GM23338 (cell line): ENCODE data around the gene TRDN. TPM values are rescaled to one million over a fixed set of nuclear protein-coding genes. Genes with fewer than 3 reads are reported as not detected.

ENCODE experiments used
- ATAC-seq: fragments of 200-7000 bp; cut with Tn5 transposase; 3 replicates; pipeline ENCODE4 v1.9.1; 2020
- DNase-seq: peaks from one replicate; pipeline ENCODE4 v3.0.0-alpha.2; 2015; ENCODE audit warnings: low spot score
- H2AFZ ChIP-seq: fragments of 200-600 bp; sonication (generic); 2 replicates; pipeline ENCODE4 v1.8.0; 2016; ENCODE audit warnings: antibody characterized with exemption, mild to moderate bottlenecking, moderate library complexity
- H3F3A ChIP-seq: fragments of 200-600 bp; sonication (generic); replicated peaks from 2 replicates; pipeline ENCODE4 v1.8.0; 2017; ENCODE audit warnings: antibody characterized with exemption, mixed run types, low read depth
- H3K27ac ChIP-seq: fragments of 200-600 bp; sonication (generic); 2 replicates; pipeline ENCODE4 v1.6.1; 2016; ENCODE audit warnings: low read depth
- H3K27me3 ChIP-seq: fragments of 200-600 bp; sonication (generic); 2 replicates; pipeline ENCODE4 v1.8.0; 2016; ENCODE audit warnings: mild to moderate bottlenecking, mixed run types, moderate library complexity; ENCODE audit not compliant: insufficient read depth
- H3K36me3 ChIP-seq: fragments of 200-600 bp; sonication (generic); 2 replicates; pipeline ENCODE4 v1.8.0; 2016; ENCODE audit warnings: mild to moderate bottlenecking; ENCODE audit not compliant: insufficient read depth
- H3K4me1 ChIP-seq: fragments of 200-600 bp; sonication (generic); 2 replicates; pipeline ENCODE4 v1.8.0; 2016; ENCODE audit warnings: mild to moderate bottlenecking, moderate library complexity; ENCODE audit not compliant: insufficient read depth
- H3K4me2 ChIP-seq: fragments of 200-600 bp; sonication (generic); 2 replicates; pipeline ENCODE4 v1.7.1; 2017; ENCODE audit warnings: mixed run types
- H3K4me3 ChIP-seq: fragments of 200-600 bp; sonication (generic); 2 replicates; pipeline ENCODE4 v1.6.1; 2016; ENCODE audit warnings: mixed run types
- H3K79me2 ChIP-seq: fragments of 200-600 bp; sonication (generic); replicated peaks from 2 replicates; pipeline ENCODE4 v1.8.0; 2017; ENCODE audit warnings: mild to moderate bottlenecking; ENCODE audit not compliant: insufficient read depth
- H3K9me2 ChIP-seq: fragments of 200-600 bp; sonication (generic); 2 replicates; pipeline ENCODE4 v1.8.0; 2017; ENCODE audit not compliant: insufficient read depth
- H4K20me1 ChIP-seq: fragments of 200-600 bp; sonication (generic); replicated peaks from 2 replicates; pipeline ENCODE4 v1.8.0; 2017; ENCODE audit warnings: mild to moderate bottlenecking; ENCODE audit not compliant: insufficient read depth
- H3K27ac Mint-ChIP-seq: 2 replicates; pipeline ENCODE4 v1.8.0; 2020; ENCODE audit warnings: inconsistent platforms, mild to moderate bottlenecking, moderate library complexity, mixed read lengths
- H3K27me3 Mint-ChIP-seq: 3 replicates; pipeline ENCODE4 v1.8.0; 2022; ENCODE audit warnings: low read depth, mild to moderate bottlenecking, moderate library complexity, mixed read lengths, inconsistent platforms; ENCODE audit not compliant: insufficient read depth, poor library complexity
- H3K36me3 Mint-ChIP-seq: 3 replicates; pipeline ENCODE4 v1.8.0; 2021; ENCODE audit warnings: low read depth, mild to moderate bottlenecking, inconsistent platforms, moderate library complexity, mixed read lengths
- H3K4me1 Mint-ChIP-seq: 3 replicates; pipeline ENCODE4 v1.8.0; 2020; ENCODE audit warnings: mild to moderate bottlenecking, inconsistent platforms, mixed read lengths
- H3K4me3 Mint-ChIP-seq: 3 replicates; pipeline ENCODE4 v1.8.0; 2021; ENCODE audit warnings: moderate library complexity, mild to moderate bottlenecking, inconsistent platforms, mixed read lengths
- H3K9me3 Mint-ChIP-seq: 3 replicates; pipeline ENCODE4 v1.8.0; 2020; ENCODE audit warnings: moderate library complexity, mild to moderate bottlenecking, inconsistent platforms, mixed read lengths
- CREB1 ChIP-seq: fragments of 250-450 bp; sonication (Bioruptor Pico); IDR thresholded peaks from 2 replicates; pipeline ENCODE4 v1.5.0; 2020; ENCODE audit warnings: low read depth, mild to moderate bottlenecking, moderate library complexity
- CTCF ChIP-seq, 2 experiments: fragments of 200-600 bp in 1 of 2; sonication (generic) in 1 of 2; conservative IDR thresholded peaks; 2 replicates each; pipeline versions ENCODE4 v1.5.1 to v1.6.1; 2016 to 2017; ENCODE audit warnings: antibody characterized with exemption in 2 of 2, low read depth in 2 of 2, mild to moderate bottlenecking in 2 of 2, moderate library complexity in 1 of 2
- ETS1 ChIP-seq: IDR thresholded peaks from 2 replicates; pipeline ENCODE4 v1.6.1; 2016; ENCODE audit warnings: antibody characterized with exemption
- EZH2phosphoT487 ChIP-seq: fragments of 200-600 bp; sonication (generic); IDR thresholded peaks from one replicate; pipeline ENCODE4 v1.8.1; 2018; ENCODE audit warnings: antibody characterized with exemption; ENCODE audit not compliant: unreplicated experiment
- JUNB ChIP-seq: IDR thresholded peaks from one replicate; pipeline ENCODE4 v1.6.1; 2016; ENCODE audit warnings: antibody characterized with exemption; ENCODE audit not compliant: unreplicated experiment
- NANOG ChIP-seq: IDR thresholded peaks from 2 replicates; pipeline ENCODE4 v1.6.1; 2016; ENCODE audit warnings: antibody characterized with exemption, borderline replicate concordance
- POLR2AphosphoS5 ChIP-seq: IDR thresholded peaks from 2 replicates; pipeline ENCODE4 v1.6.1; 2016; ENCODE audit warnings: antibody characterized with exemption, low read depth
- REST ChIP-seq: IDR thresholded peaks from one replicate; pipeline ENCODE4 v1.6.1; 2018; ENCODE audit warnings: antibody characterized with exemption; ENCODE audit not compliant: unreplicated experiment
- STAT1 ChIP-seq: IDR thresholded peaks from one replicate; pipeline ENCODE4 v1.6.1; 2016; ENCODE audit warnings: antibody characterized with exemption; ENCODE audit not compliant: unreplicated experiment
- ZNF114 ChIP-seq: fragments of 250-450 bp; sonication (Bioruptor Pico); IDR thresholded peaks from 2 replicates; pipeline ENCODE4 v1.5.0; 2020; ENCODE audit warnings: mild to moderate bottlenecking, moderate library complexity
- ZNF331 ChIP-seq: fragments of 250-450 bp; sonication (Bioruptor Pico); IDR thresholded peaks from 2 replicates; pipeline ENCODE4 v1.5.0; 2020; ENCODE audit warnings: low read depth, mild to moderate bottlenecking, moderate library complexity
- ZNF462 ChIP-seq: fragments of 250-450 bp; sonication (Bioruptor Pico); IDR thresholded peaks from 2 replicates; pipeline ENCODE4 v1.5.0; 2020; ENCODE audit warnings: mild to moderate bottlenecking, moderate library complexity
- polyA plus RNA-seq: library from polyadenylated mRNA; unstranded; fragments of >200 nt; fragmentation: Nextera tagmentation; extraction: Ambion mirVana; gene quantifications from 2 replicates; pipeline ENCODE4 v1.2.1, GENCODE V29; 2016
- total RNA-seq: library from RNA; depleted of rRNA; stranded (reverse); fragments of >200 nt; shearing (Covaris generic); gene quantifications from 2 replicates; pipeline ENCODE4 v1.2.3, GENCODE V29; 2014

TRDN gene
- total and polyA plus RNA-seq, 2 experiments from 2014 or later = 35.5 to 137 TPM

GRCh38 chr6:123570813-123571684, 65.7 kb downstream of the TRDN start (continued):
- TF ChIP-seq ZNF462 = no peak
- TF ChIP-seq ETS1 = no peak
- no peak for TF ChIP-seq POLR2AphosphoS5
- TF ChIP-seq STAT1 = no peak
- no peak for TF ChIP-seq JUNB
- no peak for TF ChIP-seq ZNF331 (CRISPR knock-in tag)

GRCh38 chr6:123569575-123569974, 67.2 kb downstream of the TRDN start:
- H3K79me2 ChIP-seq = no peaks in the 10 kb centered on the region
- DNase-seq (no peak), ATAC-seq (no peak)
- H4K20me1 ChIP-seq = no peaks in the 10 kb centered on the region
- H3K9me3 Mint-ChIP-seq = no peaks in the 10 kb centered on the region
- H3F3A ChIP-seq = no peaks in the 10 kb centered on the region
- H2AFZ ChIP-seq = no peak overlapping the region
- H3K27me3 ChIP-seq = no peaks in the 10 kb centered on the region
- H3K36me3 ChIP-seq = peaks cover 10% of the 10 kb centered on the region; the same call in 1 of the 2 replicates
- no peak overlapping the region for H3K4me2 ChIP-seq
- H3K27ac Mint-ChIP-seq = no peak overlapping the region
- H3K4me1 Mint-ChIP-seq = peaks cover 44% of the 10 kb centered on the region
- no peak overlapping the region for H3K4me3 Mint-ChIP-seq
- H3K27me3 Mint-ChIP-seq = no peaks in the 10 kb centered on the region
- H3K36me3 Mint-ChIP-seq = peaks cover 27% of the 10 kb centered on the region; the same call in 2 of the 3 replicates
- H3K4me3 ChIP-seq = no peak overlapping the region
- no peaks in the 10 kb centered on the region for H3K9me2 ChIP-seq
- H3K27ac ChIP-seq = peak overlapping the region; percentile 33; the same call in 1 of the 2 replicates
- peaks cover 26% of the 10 kb centered on the region for H3K4me1 ChIP-seq
- TF ChIP-seq POLR2AphosphoS5 (no peak), EZH2phosphoT487 (no peak), REST (no peak), CREB1 (CRISPR knock-in tag) (no peak), NANOG (no peak), CTCF (conservative IDR thresholded peaks at IDR 0.05; ENCODE audit: low read depth in 2 of 2) (no peak), JUNB (no peak), ZNF331 (CRISPR knock-in tag) (no peak), ZNF114 (no peak)
